GM18951 (cell line): ENCODE data around the gene KRT7.

Experiments used
- POLR2A ChIP-seq: IDR thresholded peaks from 4 replicates; pipeline ENCODE4 v1.6.1; 2011; ENCODE audit warnings: mild to moderate bottlenecking; ENCODE audit not compliant: insufficient read length, insufficient read depth; ENCODE audit errors: extremely low read depth
- in situ Hi-C: fragments of 300-500 bp; cut with MboI; formaldehyde crosslinking; loops from one replicate; pipeline ENCODE4 v1.12.0; 2022; ENCODE audit warnings: low sequenced_read_pairs, mixed read lengths, inconsistent platforms; ENCODE audit not compliant: unreplicated experiment

The KRT7 gene

DNA sequence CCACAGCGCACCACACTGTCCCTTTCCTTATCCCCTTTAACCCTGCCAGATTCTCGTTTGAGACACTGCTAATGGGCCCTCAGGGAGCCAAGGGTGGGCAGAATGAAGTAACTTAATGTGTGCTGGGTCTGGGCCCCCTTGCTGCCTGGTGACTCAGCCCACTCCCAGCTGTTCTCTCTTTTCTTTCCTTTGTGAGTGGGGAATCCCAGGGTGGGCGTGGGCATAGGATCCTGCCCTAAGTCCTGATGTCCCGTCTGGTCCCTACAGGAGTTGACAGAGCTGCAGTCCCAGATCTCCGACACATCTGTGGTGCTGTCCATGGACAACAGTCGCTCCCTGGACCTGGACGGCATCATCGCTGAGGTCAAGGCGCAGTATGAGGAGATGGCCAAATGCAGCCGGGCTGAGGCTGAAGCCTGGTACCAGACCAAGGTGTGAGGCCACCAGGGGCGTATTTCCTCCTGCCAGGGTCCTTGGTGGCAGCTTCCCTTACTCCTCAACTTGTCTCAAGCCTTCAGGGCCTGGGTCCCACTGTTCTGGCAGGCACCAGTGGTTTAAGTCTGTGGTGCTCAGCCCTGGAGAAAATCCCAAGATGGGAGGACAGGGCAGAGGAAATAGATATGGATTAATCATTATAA lies 8.3 kb downstream of the KRT7 start:
- TF ChIP-seq POLR2A: no peak
- in situ Hi-C loops: no loop called here

DNA sequence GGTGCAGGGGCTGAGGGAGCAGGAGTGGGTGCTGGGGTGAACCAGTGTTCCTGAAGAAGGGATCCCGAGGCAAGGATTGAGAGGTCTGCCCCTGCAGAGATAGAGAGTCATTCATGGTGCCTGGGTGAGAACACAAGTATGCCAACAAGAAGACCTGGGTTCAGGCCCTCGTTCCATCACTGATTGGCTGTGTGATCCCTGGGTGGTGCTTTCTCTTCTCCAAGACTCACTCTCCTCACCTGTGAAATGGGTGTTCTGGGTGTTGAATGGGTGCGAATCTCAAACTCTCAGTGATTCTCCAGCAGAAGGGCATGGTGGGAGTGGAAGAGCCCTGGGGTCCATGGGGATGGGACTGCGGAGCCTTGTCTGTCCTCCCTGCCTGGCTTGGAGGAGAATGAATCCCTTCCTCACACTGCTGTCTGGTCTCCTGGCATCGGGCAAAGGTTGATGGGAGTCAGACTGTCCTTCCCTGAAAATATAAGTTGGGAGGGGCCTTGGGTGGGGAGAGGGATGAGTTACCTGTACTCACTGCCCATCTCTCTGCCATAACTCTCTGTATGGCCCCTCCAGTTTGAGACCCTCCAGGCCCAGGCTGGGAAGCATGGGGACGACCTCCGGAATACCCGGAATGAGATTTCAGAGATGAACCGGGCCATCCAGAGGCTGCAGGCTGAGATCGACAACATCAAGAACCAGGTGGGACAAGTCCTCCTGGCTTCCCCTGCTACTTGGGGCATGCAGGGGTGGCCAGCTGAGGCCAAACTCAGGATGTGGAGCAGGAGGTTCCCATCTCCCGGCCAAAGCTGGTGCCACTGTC lies 9.6 kb downstream of the KRT7 start:
- in situ Hi-C loops: no loop called here
- no peak for TF ChIP-seq POLR2A

DNA sequence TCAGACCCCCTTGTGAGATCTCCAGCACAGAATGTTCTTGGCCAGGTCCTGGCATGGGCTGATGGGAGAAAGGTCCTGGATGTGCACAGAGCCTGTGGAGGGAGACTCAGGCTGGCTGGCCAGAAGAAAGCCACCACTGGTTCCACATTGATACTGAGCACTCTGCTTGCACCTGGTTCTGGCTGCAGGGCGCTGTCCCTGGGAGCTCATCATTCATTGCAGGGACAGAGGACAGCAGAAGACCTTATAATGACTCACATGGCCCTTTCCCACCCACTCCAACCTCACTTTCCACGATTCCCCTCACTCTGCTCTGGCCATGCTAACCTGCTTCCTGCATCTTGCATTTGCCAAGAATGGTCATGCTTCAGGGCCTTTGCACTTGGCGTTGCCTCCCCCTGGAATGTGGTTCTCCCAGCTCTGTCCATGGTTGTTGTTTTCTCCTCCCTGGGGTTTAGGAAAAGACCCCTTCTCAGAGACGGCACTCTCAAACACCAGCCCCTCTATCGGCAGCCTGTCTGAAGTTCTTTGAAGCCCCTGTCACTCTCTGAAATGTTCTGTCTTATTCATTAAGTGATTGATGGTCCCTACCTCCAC lies 10.3 kb downstream of the KRT7 start:
- in situ Hi-C loops: no loop called here
- TF ChIP-seq POLR2A: no peak

DNA sequence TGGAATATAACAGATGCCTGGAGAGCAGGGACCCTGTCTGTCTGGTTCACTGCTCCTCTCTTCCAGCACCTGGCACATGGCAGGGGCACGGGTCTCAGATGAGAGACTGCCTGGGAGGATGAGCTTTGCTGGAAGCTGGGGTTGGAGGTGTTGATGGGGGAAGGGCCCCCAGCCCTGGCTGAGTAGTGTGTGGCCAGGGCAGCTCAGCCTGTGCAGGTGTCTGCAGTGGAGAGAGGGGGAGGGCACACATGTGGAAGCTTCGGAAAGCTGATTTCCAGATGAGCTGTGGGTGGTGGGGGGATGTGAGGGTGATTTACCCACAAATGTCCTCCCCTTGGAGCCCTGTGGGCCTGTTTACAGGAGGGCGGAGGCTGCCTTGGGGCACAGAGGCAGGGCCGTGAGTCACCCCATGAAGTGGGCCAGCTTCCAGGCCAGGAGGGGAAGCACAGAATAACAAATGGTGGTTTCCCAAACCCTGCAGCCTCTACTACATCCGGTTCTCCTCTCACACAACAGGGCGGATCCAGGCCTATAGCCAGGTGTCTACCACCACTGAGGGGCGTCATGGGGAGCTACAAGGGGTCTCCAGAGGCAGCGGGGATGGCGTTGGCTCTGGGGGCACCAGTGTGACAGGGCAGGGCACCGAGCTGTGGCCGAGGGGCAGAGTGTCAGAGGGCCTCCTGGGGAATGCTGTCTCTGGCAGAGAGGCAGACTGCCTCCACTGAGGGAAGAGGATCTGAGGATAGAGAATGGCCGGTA lies 11.0 kb downstream of the KRT7 start:
- peak; percentile 47 for TF ChIP-seq POLR2A
- in situ Hi-C loops: no loop called here

DNA sequence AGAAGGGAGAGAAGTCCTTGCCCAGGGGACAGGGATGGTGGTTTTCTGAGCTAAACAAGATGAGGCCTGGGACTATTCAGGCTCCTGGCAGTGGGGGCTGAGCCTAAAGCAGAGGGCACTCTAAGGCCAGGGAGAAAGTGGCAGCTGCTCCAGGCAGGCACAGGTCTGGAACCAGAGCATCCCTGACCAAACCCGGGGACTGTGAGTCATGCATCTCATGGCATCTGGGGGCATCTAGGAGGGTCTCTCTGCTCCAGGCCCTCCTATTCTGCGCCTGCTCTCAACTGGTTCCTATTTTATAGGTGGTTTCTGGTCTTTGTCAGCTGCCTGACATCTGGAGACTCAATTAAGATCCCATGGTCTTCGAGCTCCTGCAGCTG lies 11.6 kb downstream of the KRT7 start:
- no peak for TF ChIP-seq POLR2A
- in situ Hi-C loops: no loop called here

DNA sequence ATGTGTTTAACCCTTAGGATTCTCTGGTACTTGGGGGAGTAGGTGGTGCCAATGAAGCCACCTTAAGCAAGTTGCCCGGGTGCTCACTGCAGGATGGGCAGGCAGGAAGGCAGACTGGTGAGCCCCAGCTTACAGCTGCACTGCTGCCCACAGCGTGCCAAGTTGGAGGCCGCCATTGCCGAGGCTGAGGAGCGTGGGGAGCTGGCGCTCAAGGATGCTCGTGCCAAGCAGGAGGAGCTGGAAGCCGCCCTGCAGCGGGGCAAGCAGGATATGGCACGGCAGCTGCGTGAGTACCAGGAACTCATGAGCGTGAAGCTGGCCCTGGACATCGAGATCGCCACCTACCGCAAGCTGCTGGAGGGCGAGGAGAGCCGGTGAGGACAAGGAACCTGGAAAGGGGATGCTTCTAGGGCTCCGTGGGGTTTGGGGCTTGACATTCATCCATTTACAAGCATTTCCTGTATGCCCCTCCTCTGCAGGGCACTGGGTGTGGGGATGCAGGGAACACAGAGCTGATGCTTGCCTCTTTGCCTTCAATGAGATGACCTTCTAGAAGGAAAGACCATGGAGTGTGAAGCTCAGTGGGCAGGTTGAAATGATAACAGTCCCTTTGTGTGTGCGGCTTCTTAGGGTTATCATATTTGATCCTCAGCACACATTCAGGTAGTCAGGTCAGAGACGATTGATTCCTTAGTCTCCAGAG lies 12.4 kb downstream of the KRT7 start:
- in situ Hi-C loops: no loop called here
- no peak for TF ChIP-seq POLR2A

DNA sequence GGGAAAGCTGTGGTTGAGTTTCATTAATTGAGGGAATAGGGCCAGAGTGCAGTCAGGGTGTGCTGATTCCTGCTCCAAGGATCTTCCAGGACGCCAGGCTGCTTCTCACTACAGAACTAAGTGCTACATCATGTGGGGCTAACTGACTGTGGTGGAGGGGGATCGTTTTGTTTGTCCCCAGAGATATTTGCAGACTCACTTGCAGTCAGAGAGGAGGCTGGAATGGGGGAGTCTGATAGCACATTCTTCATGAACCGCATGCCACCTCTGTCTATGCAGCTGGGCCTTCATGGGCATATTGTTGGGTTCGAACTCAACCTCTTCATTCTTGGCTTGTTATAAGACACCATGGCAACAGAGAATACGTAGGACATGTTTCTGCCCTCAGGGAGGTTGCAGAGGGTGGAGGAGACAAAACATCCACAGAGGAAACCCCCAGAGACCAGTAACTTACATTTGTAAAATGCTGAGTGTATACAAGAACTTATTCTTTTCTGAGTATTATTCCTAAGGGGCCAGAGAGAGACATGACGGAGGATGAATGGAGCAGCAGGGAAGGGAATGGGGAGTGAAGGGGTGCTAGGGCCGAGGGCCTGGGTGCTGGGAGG lies 13.0 kb downstream of the KRT7 start:
- in situ Hi-C loops: no loop called here
- no peak for TF ChIP-seq POLR2A

DNA sequence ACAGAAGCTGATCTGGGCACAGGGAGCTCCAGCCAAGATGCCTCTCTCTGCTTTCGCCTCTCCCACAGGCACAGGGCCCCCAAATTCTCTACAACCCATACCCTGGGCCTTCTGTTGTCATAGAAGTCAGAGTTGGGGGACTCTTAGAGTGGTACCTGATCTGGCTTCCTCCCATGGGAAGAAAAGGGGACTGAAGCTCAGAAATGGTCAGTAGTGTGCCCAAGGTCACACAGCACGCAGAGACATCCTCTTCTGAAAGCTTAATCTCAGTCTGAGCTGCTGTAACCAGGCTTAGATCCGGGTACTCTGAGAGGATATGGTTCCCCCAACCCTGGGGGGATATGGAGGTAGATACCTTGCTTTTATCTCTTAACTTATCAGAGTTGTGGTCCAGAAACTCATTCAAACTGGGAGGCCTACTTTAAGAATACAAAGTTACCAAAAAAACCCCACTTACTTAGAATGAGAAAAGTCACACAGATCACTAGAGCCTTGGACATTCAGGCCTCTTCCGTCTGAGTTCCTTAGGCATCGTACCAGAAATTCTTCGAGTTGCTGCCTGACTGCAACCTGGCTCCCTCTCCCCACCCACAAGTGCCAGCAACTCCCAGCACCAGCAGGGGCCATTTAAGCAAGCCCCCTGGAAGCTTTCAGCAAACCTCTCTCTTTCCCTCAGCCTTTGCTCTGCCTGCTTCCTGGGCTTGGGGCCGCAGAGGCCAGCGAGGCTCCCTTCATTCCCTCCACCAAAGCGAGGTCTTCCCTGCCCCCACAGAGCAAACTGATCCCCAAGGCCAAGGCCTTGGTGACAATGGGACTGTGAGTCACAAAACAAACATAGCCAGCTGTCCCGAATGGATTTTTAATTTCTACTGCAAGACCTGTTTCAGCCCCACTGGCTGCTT lies 13.9 kb downstream of the KRT7 start:
- in situ Hi-C loops: no loop called here

DNA sequence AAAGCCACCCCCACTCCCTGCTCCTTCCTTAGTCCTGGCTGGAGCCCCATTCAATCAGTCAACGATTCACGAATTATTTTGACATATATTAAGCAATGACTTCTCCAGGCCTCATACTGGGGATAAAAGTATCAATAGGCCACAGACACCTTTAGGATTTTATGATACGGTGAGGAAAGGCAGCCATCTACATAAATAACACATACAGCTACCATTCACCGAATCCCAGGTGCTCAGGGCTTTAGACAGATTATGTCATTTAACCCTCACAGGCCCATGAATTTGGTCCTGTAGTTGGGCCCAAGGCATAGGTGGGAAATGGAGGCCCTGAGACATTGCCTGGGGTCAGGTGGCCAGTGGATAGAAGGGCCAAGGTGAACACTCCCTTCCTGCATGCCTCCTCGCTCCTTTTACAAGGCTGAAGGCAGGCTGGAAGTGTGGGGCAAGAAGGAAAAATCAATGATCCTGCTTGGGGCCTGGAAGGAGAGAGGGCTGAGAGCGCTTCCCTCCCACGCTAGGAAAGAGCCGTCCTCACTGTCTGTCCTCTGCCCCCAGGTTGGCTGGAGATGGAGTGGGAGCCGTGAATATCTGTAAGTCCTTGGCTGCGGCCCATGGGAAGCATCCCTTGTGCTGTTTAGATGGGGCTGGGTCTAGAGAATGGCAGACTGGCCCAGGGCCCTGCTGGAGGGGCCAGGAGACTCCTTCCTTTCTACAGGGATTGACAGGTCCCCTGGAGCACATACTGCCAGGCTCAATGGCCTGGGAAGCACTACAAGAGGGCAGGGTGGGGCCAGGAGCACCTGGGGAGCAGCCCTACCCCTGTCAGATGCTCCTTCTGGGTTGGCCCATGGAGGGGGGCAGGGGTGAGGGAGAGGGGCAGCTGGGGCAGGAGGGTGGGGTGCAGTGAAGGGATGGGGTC lies 14.8 kb downstream of the KRT7 start:
- no peak for TF ChIP-seq POLR2A
- in situ Hi-C loops: no loop called here

More for the DNA sequence above, 13.9 kb downstream of the KRT7 start:
- no peak for TF ChIP-seq POLR2A

DNA sequence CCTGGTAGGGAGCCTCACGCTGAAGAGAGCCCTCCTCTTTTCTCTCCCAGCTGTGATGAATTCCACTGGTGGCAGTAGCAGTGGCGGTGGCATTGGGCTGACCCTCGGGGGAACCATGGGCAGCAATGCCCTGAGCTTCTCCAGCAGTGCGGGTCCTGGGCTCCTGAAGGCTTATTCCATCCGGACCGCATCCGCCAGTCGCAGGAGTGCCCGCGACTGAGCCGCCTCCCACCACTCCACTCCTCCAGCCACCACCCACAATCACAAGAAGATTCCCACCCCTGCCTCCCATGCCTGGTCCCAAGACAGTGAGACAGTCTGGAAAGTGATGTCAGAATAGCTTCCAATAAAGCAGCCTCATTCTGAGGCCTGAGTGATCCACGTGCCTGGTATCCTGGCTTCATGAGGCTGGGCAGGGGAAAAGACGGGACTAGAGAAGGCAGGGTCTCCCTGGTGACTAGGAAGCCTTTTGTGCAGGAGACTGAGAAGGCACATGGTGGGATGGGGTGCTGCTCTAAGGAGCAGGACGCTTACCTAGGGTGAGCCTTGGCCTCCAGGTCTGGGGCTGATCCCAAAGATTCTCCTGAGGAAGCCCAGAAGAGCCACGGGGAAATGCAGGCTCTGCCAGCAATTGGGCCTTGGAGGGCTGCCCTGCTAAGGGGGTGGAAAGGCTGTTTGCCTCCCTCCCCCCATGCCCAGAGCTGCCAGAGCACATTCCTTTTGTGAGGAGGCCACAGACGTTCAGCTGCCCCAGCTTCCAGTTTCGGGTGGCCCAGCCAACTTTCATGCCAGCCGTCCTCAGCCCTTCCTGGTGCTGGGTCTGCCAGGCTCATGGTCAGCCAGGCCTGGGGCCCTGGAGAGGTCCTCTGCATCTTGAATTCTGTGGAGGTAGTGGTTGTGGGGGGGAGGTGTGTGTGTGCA lies 15.8 kb downstream of the KRT7 start:
- no peak for TF ChIP-seq POLR2A
- in situ Hi-C loops: no loop called here

DNA sequence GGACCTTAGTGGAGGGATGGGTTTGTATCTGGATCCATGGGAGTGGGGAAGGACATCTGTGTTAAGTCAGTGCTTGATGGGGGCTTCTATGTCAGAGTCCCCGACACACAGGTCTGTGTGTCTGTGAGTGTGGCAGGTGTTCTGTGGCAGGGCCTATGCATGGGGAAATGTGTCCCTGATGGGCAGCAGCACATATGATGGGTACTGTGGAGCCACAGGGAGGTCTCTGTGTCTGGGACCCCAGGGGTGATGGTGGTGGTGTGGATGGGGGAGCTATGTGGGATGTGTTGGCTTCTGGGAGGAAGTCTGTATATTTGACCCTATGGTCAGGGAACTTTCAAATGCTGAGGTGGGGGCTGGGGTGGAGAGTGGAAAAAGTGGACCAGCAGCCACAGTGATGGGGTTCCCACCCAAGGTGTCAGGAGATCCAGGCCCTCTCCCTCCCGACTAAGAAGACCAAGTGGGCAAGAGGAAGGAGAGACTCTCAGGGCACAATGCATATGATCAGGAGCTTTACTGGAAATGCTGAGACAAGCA lies 16.5 kb downstream of the KRT7 start:
- in situ Hi-C loops: no loop called here
- no peak for TF ChIP-seq POLR2A
